Stomach (tissue), 9 donors: ENCODE results near the gene CR1L. TPM values are rescaled to one million over a fixed set of nuclear protein-coding genes. Genes with fewer than 3 reads are reported as not detected.
"Not testable (repeated sequence)": the region's sequence is repeated elsewhere in the genome, so short reads cannot be mapped to it uniquely, and the experiment has no call there.

Source experiments
- DNase-seq, 2 donors: peaks; one replicate each; pipeline versions ENCODE4 v3.0.0 to v3.0.0-alpha.2; 2013 to 2019
- H3K27ac ChIP-seq, 5 donors: fragments of 200-600 bp in 4 of 5; sonication (generic) in 4 of 5; one replicate each; pipeline ENCODE4 v1.5.1; 2013 to 2019; ENCODE audit warnings: mild to moderate bottlenecking in 1 of 5, moderate library complexity in 1 of 5
- H3K27me3 ChIP-seq, 3 donors: fragments of 200-600 bp; sonication (generic); one replicate each; pipeline ENCODE4 v1.5.1; 2017 to 2019; ENCODE audit warnings: mixed run types in 1 of 3
- H3K36me3 ChIP-seq, 4 donors: fragments of 200-600 bp; sonication (generic); 1 replicate in 3 of 4; 2 replicates in 1 of 4; pipeline ENCODE4 v1.5.1; 2016 to 2019
- H3K4me1 ChIP-seq, 4 donors: fragments of 200-600 bp; sonication (generic); one replicate each; pipeline ENCODE4 v1.5.1; 2016 to 2019
- H3K4me3 ChIP-seq, 4 donors: fragments of 200-600 bp; sonication (generic) in 3 of 4; one replicate each; pipeline ENCODE4 v1.5.1; 2016 to 2019; ENCODE audit warnings: mild to moderate bottlenecking in 1 of 4
- H3K9me3 ChIP-seq, 4 donors: fragments of 200-600 bp; sonication (generic); one replicate each; pipeline ENCODE4 v1.5.1; 2016 to 2019
- CTCF ChIP-seq, 7 experiments: fragments of 450-650 bp in 4 of 7; fragments of 200-600 bp in 3 of 7; sonication (generic) in 3 of 7; IDR thresholded peaks; one replicate each; pipeline ENCODE4 v1.5.1; 2016 to 2019; ENCODE audit warnings: antibody characterized with exemption in 7 of 7, control low read depth in 2 of 7, mild to moderate bottlenecking in 1 of 7
- EP300 ChIP-seq: sonication (generic); formaldehyde crosslinking; IDR thresholded peaks from one replicate; pipeline ENCODE4 v1.6.1; 2017; ENCODE audit warnings: antibody characterized with exemption
- POLR2A ChIP-seq, 4 donors: fragments of 450-650 bp; IDR thresholded peaks; one replicate each; pipeline ENCODE4 v1.6.1; 2016; ENCODE audit warnings: antibody characterized with exemption in 4 of 4, control low read depth in 2 of 4, mild to moderate bottlenecking in 1 of 4, moderate library complexity in 1 of 4
- POLR2AphosphoS5 ChIP-seq, 3 donors: sonication (generic); formaldehyde crosslinking; IDR thresholded peaks; one replicate each; pipeline ENCODE4 v1.6.1; 2016; ENCODE audit warnings: antibody characterized with exemption in 3 of 3
- WGBS, 5 donors: extraction: QIAGEN DNeasy Blood & Tissue Kit in 3 of 5; methylation state at CpG; one replicate each; pipeline versions ENCODE4 v1.1.5 to v1.1.7; 2013 to 2018; 5-methylcytosine and 5-hydroxymethylcytosine counted together
- intact Hi-C: fragments of 100-400 bp; cut with DNase I; formaldehyde crosslinking; loops from one replicate; pipeline ENCODE4 v1.15.1; 2023; ENCODE audit warnings: low total_unique reads
- polyA plus RNA-seq, 3 donors: library from polyadenylated mRNA; stranded (reverse); fragments of 200-250 nt; gene quantifications; one replicate each; pipeline ENCODE4 v1.2.3, GENCODE V29; 2013
- total RNA-seq, 5 donors: library from RNA; depleted of rRNA; stranded (reverse); fragments of >200 nt; gene quantifications; one replicate each; pipeline versions ENCODE4 v1.1.0 to v1.2.3, GENCODE V29; 2014 to 2016
- donor health status: healthy with polysubstance abuse.
- donor health status: Bipolar disorder and iron deficiency.
- donor health status: healthy.

The CR1L gene
- total and polyA plus RNA-seq, 8 donors = 1.7 TPM; not detected in 7

- intact Hi-C loops = no loop called here
- Histone ChIP-seq H3K9me3 (no peaks in the 10 kb centered on the region), H3K36me3 (no peaks in the 10 kb centered on the region), H3K27ac (no peak overlapping the region), H3K27me3 (no peaks in the 10 kb centered on the region), H3K4me3 (no peak overlapping the region), H3K4me1 (no peaks in the 10 kb centered on the region)
- 84 to 100% (median 95%) methylated on average over 2 of the region's 2 CpGs for WGBS, 5 donors
- no peak for TF ChIP-seq EP300
- no peak for TF ChIP-seq CTCF (IDR thresholded peaks at IDR 0.05)
- no peak for TF ChIP-seq POLR2AphosphoS5 (IDR thresholded peaks at IDR 0.05)
- TF ChIP-seq POLR2A (IDR thresholded peaks at IDR 0.05) = no peak
- no peak for DNase-seq
Observed at GRCh38 chr1:207627496-207627895, 17.4 kb upstream of the CR1L start.

GRCh38 chr1:207628776-207629175 lies 16.2 kb upstream of the CR1L start:
- H3K4me3 ChIP-seq = no peak overlapping the region
- H3K27me3 ChIP-seq = no peaks in the 10 kb centered on the region
- no peaks in the 10 kb centered on the region for H3K9me3 ChIP-seq
- H3K27ac ChIP-seq = no peak overlapping the region
- H3K4me1 ChIP-seq = no peaks in the 10 kb centered on the region
- no peak for TF ChIP-seq CTCF (IDR thresholded peaks at IDR 0.05)
- no peak for TF ChIP-seq POLR2A (IDR thresholded peaks at IDR 0.05)
- no peak for TF ChIP-seq POLR2AphosphoS5 (IDR thresholded peaks at IDR 0.05)
- no peak for TF ChIP-seq EP300
- intact Hi-C loops = no loop called here
- WGBS, 5 donors = 36 to 44% (median 39%) methylated on average over 5 of the region's 5 CpGs
- DNase-seq = no peak
- no peaks in the 10 kb centered on the region for H3K36me3 ChIP-seq

- TF ChIP-seq POLR2A (IDR thresholded peaks at IDR 0.05) (no peak), CTCF (IDR thresholded peaks at IDR 0.05) (no peak)
- intact Hi-C loops = no loop called here
- H3K36me3 ChIP-seq = no peaks in the 10 kb centered on the region
- no peak for DNase-seq
- no peaks in the 10 kb centered on the region for H3K4me1 ChIP-seq
- WGBS, 5 donors = 43 to 63% (median 60%) methylated on average over 1 of the region's 1 CpG
- H3K27ac ChIP-seq = no peak overlapping the region
- no peaks in the 10 kb centered on the region for H3K27me3 ChIP-seq
- H3K9me3 ChIP-seq = no peaks in the 10 kb centered on the region
- H3K4me3 ChIP-seq = no peak overlapping the region
Observed at GRCh38 chr1:207631137-207631536, 13.8 kb upstream of the CR1L start.

- TF ChIP-seq EP300 = no peak
- no peak for TF ChIP-seq POLR2AphosphoS5 (IDR thresholded peaks at IDR 0.05)
- TF ChIP-seq CTCF (IDR thresholded peaks at IDR 0.05) = no peak
- TF ChIP-seq POLR2A (IDR thresholded peaks at IDR 0.05) = no peak
- H3K36me3 ChIP-seq = no peaks in the 10 kb centered on the region
- no peak overlapping the region for H3K4me3 ChIP-seq
Observed at GRCh38 chr1:207633226-207633625, 11.7 kb upstream of the CR1L start.

GRCh38 chr1:207633699-207634289 lies 11.1 kb upstream of the CR1L start:
- H3K4me3 ChIP-seq, H3K27me3 ChIP-seq, H3K9me3 ChIP-seq, intact Hi-C loops, H3K4me1 ChIP-seq, H3K27ac ChIP-seq, H3K36me3 ChIP-seq, DNase-seq: not testable (repeated sequence)
- WGBS, 5 donors = 75 to 85% (median 80%) methylated on average over 12 of the region's 12 CpGs

More at GRCh38 chr1:207633226-207633625, 11.7 kb upstream of the CR1L start:
- no peak for DNase-seq
- H3K27ac ChIP-seq = no peak overlapping the region
- peaks cover 0 to under 1% (median 0%) of the 10 kb centered on the region in 3 donors for H3K27me3 ChIP-seq
- no peaks in the 10 kb centered on the region for H3K4me1 ChIP-seq
- intact Hi-C loops = no loop called here
- no peaks in the 10 kb centered on the region for H3K9me3 ChIP-seq

GRCh38 chr1:207634293-207634692 lies 10.6 kb upstream of the CR1L start:
- H3K36me3 ChIP-seq, intact Hi-C loops, H3K27me3 ChIP-seq, H3K4me3 ChIP-seq, H3K27ac ChIP-seq, H3K4me1 ChIP-seq, DNase-seq, H3K9me3 ChIP-seq: not testable (repeated sequence)
- 73 to 86% (median 80%) methylated on average over 5 to 6 of the region's 6 CpGs for WGBS, 5 donors

GRCh38 chr1:207635569-207636186 lies 9.3 kb upstream of the CR1L start:
- intact Hi-C loops = not testable (repeated sequence)

More at GRCh38 chr1:207635569-207636186, 9.3 kb upstream of the CR1L start:
- H3K9me3 ChIP-seq, H3K27ac ChIP-seq, H3K4me3 ChIP-seq, DNase-seq, H3K36me3 ChIP-seq, H3K4me1 ChIP-seq: not testable (repeated sequence)
- H3K27me3 ChIP-seq = peaks cover 0 to 14% (median 0%) of the 10 kb centered on the region in 3 donors
- WGBS, 5 donors = 60 to 75% (median 73%) methylated on average over 7 of the region's 7 CpGs
